GM23338 (cell line): ENCODE data around the gene ACAN. TPM values are rescaled to one million over a fixed set of nuclear protein-coding genes. Genes with fewer than 3 reads are reported as not detected.
A peak's percentile ranks its signal among the peaks of the same experiment; 100 is the strongest.

Experiments used
- ATAC-seq: fragments of 200-7000 bp; cut with Tn5 transposase; 3 replicates; pipeline ENCODE4 v1.9.1; 2020
- DNase-seq: peaks from one replicate; pipeline ENCODE4 v3.0.0-alpha.2; 2015; ENCODE audit warnings: low spot score
- H2AFZ ChIP-seq: fragments of 200-600 bp; sonication (generic); 2 replicates; pipeline ENCODE4 v1.8.0; 2016; ENCODE audit warnings: antibody characterized with exemption, mild to moderate bottlenecking, moderate library complexity
- H3F3A ChIP-seq: fragments of 200-600 bp; sonication (generic); replicated peaks from 2 replicates; pipeline ENCODE4 v1.8.0; 2017; ENCODE audit warnings: antibody characterized with exemption, mixed run types, low read depth
- H3K27ac ChIP-seq: fragments of 200-600 bp; sonication (generic); 2 replicates; pipeline ENCODE4 v1.6.1; 2016; ENCODE audit warnings: low read depth
- H3K27me3 ChIP-seq: fragments of 200-600 bp; sonication (generic); 2 replicates; pipeline ENCODE4 v1.8.0; 2016; ENCODE audit warnings: mild to moderate bottlenecking, mixed run types, moderate library complexity; ENCODE audit not compliant: insufficient read depth
- H3K36me3 ChIP-seq: fragments of 200-600 bp; sonication (generic); 2 replicates; pipeline ENCODE4 v1.8.0; 2016; ENCODE audit warnings: mild to moderate bottlenecking; ENCODE audit not compliant: insufficient read depth
- H3K4me1 ChIP-seq: fragments of 200-600 bp; sonication (generic); 2 replicates; pipeline ENCODE4 v1.8.0; 2016; ENCODE audit warnings: mild to moderate bottlenecking, moderate library complexity; ENCODE audit not compliant: insufficient read depth
- H3K4me2 ChIP-seq: fragments of 200-600 bp; sonication (generic); 2 replicates; pipeline ENCODE4 v1.7.1; 2017; ENCODE audit warnings: mixed run types
- H3K4me3 ChIP-seq: fragments of 200-600 bp; sonication (generic); 2 replicates; pipeline ENCODE4 v1.6.1; 2016; ENCODE audit warnings: mixed run types
- H3K79me2 ChIP-seq: fragments of 200-600 bp; sonication (generic); replicated peaks from 2 replicates; pipeline ENCODE4 v1.8.0; 2017; ENCODE audit warnings: mild to moderate bottlenecking; ENCODE audit not compliant: insufficient read depth
- H3K9me2 ChIP-seq: fragments of 200-600 bp; sonication (generic); 2 replicates; pipeline ENCODE4 v1.8.0; 2017; ENCODE audit not compliant: insufficient read depth
- H4K20me1 ChIP-seq: fragments of 200-600 bp; sonication (generic); replicated peaks from 2 replicates; pipeline ENCODE4 v1.8.0; 2017; ENCODE audit warnings: mild to moderate bottlenecking; ENCODE audit not compliant: insufficient read depth
- H3K27ac Mint-ChIP-seq: 2 replicates; pipeline ENCODE4 v1.8.0; 2020; ENCODE audit warnings: inconsistent platforms, mild to moderate bottlenecking, moderate library complexity, mixed read lengths
- H3K27me3 Mint-ChIP-seq: 3 replicates; pipeline ENCODE4 v1.8.0; 2022; ENCODE audit warnings: low read depth, mild to moderate bottlenecking, moderate library complexity, mixed read lengths, inconsistent platforms; ENCODE audit not compliant: insufficient read depth, poor library complexity
- H3K36me3 Mint-ChIP-seq: 3 replicates; pipeline ENCODE4 v1.8.0; 2021; ENCODE audit warnings: low read depth, mild to moderate bottlenecking, inconsistent platforms, moderate library complexity, mixed read lengths
- H3K4me1 Mint-ChIP-seq: 3 replicates; pipeline ENCODE4 v1.8.0; 2020; ENCODE audit warnings: mild to moderate bottlenecking, inconsistent platforms, mixed read lengths
- H3K4me3 Mint-ChIP-seq: 3 replicates; pipeline ENCODE4 v1.8.0; 2021; ENCODE audit warnings: moderate library complexity, mild to moderate bottlenecking, inconsistent platforms, mixed read lengths
- H3K9me3 Mint-ChIP-seq: 3 replicates; pipeline ENCODE4 v1.8.0; 2020; ENCODE audit warnings: moderate library complexity, mild to moderate bottlenecking, inconsistent platforms, mixed read lengths
- EZH2phosphoT487 ChIP-seq: fragments of 200-600 bp; sonication (generic); IDR thresholded peaks from one replicate; pipeline ENCODE4 v1.8.1; 2018; ENCODE audit warnings: antibody characterized with exemption; ENCODE audit not compliant: unreplicated experiment
- POLR2AphosphoS5 ChIP-seq: IDR thresholded peaks from 2 replicates; pipeline ENCODE4 v1.6.1; 2016; ENCODE audit warnings: antibody characterized with exemption, low read depth
- polyA plus RNA-seq: library from polyadenylated mRNA; unstranded; fragments of >200 nt; fragmentation: Nextera tagmentation; extraction: Ambion mirVana; gene quantifications from 2 replicates; pipeline ENCODE4 v1.2.1, GENCODE V29; 2016
- total RNA-seq: library from RNA; depleted of rRNA; stranded (reverse); fragments of >200 nt; shearing (Covaris generic); gene quantifications from 2 replicates; pipeline ENCODE4 v1.2.3, GENCODE V29; 2014
- TF ChIP-seq, protein P1 (sequence below): fragments of 250-450 bp; sonication (Bioruptor Pico); IDR thresholded peaks from 2 replicates; pipeline ENCODE4 v1.5.0; 2020; ENCODE audit warnings: mild to moderate bottlenecking, moderate library complexity

ACAN gene
- total and polyA plus RNA-seq, 2 experiments from 2014 or later: 2.5 to 4.9 TPM

DNA sequence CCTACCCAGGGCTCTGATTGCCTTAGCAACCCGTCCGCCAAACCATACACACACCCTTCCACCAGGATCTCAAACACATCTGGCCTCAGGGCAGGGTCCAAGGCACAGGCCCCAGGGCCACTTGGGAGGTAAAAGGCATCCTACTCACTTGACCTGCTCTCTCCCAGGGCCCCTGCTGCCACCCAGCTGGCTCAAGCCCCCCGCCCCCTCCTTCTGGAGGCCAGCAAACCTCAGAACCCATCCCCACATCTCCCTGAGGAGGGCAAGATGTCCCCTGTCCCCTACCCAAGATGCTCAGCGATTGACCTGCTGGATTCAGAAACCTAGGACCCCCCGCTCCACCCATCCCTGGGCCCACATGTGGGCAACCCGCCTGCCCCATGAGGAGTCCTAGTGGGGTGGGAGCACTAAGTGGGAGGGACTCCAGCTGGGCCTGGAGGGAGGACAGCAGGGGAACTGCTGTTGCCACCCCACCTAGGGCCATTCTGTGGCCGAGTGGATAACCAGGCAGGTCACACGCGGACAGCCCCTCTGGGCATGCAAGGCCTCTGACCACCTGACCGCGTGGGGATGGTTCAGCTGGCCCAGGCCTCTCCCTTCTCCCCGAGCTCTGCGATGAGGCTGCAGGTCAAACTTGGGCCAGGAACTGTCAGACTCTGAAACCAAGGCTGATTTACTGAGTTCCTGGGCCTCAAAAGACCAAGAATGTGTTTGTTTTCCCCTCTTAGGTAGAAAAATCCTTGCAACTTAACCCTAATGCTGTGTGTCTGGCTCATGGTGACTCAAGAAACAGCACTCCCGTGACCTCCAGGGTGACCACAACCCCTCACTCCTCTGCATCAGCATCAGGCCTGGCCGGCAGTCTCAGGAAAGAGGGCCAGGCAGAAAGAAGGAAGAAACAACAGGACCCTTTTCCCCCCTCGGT, 105.7 kb downstream of the ACAN start (continued):
- TF ChIP-seq, protein P1, sequence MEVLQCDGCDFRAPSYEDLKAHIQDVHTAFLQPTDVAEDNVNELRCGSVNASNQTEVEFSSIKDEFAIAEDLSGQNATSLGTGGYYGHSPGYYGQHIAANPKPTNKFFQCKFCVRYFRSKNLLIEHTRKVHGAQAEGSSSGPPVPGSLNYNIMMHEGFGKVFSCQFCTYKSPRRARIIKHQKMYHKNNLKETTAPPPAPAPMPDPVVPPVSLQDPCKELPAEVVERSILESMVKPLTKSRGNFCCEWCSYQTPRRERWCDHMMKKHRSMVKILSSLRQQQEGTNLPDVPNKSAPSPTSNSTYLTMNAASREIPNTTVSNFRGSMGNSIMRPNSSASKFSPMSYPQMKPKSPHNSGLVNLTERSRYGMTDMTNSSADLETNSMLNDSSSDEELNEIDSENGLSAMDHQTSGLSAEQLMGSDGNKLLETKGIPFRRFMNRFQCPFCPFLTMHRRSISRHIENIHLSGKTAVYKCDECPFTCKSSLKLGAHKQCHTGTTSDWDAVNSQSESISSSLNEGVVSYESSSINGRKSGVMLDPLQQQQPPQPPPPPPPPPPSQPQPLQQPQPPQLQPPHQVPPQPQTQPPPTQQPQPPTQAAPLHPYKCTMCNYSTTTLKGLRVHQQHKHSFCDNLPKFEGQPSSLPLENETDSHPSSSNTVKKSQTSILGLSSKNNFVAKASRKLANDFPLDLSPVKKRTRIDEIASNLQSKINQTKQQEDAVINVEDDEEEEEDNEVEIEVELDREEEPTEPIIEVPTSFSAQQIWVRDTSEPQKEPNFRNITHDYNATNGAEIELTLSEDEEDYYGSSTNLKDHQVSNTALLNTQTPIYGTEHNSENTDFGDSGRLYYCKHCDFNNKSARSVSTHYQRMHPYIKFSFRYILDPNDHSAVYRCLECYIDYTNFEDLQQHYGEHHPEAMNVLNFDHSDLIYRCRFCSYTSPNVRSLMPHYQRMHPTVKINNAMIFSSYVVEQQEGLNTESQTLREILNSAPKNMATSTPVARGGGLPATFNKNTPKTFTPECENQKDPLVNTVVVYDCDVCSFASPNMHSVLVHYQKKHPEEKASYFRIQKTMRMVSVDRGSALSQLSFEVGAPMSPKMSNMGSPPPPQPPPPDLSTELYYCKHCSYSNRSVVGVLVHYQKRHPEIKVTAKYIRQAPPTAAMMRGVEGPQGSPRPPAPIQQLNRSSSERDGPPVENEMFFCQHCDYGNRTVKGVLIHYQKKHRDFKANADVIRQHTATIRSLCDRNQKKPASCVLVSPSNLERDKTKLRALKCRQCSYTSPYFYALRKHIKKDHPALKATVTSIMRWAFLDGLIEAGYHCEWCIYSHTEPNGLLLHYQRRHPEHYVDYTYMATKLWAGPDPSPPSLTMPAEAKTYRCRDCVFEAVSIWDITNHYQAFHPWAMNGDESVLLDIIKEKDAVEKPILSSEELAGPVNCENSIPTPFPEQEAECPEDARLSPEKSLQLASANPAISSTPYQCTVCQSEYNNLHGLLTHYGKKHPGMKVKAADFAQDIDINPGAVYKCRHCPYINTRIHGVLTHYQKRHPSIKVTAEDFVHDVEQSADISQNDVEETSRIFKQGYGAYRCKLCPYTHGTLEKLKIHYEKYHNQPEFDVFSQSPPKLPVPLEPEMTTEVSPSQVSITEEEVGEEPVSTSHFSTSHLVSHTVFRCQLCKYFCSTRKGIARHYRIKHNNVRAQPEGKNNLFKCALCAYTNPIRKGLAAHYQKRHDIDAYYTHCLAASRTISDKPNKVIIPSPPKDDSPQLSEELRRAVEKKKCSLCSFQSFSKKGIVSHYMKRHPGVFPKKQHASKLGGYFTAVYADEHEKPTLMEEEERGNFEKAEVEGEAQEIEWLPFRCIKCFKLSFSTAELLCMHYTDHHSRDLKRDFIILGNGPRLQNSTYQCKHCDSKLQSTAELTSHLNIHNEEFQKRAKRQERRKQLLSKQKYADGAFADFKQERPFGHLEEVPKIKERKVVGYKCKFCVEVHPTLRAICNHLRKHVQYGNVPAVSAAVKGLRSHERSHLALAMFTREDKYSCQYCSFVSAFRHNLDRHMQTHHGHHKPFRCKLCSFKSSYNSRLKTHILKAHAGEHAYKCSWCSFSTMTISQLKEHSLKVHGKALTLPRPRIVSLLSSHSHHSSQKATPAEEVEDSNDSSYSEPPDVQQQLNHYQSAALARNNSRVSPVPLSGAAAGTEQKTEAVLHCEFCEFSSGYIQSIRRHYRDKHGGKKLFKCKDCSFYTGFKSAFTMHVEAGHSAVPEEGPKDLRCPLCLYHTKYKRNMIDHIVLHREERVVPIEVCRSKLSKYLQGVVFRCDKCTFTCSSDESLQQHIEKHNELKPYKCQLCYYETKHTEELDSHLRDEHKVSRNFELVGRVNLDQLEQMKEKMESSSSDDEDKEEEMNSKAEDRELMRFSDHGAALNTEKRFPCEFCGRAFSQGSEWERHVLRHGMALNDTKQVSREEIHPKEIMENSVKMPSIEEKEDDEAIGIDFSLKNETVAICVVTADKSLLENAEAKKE (CRISPR knock-in tag): no peak

DNA sequence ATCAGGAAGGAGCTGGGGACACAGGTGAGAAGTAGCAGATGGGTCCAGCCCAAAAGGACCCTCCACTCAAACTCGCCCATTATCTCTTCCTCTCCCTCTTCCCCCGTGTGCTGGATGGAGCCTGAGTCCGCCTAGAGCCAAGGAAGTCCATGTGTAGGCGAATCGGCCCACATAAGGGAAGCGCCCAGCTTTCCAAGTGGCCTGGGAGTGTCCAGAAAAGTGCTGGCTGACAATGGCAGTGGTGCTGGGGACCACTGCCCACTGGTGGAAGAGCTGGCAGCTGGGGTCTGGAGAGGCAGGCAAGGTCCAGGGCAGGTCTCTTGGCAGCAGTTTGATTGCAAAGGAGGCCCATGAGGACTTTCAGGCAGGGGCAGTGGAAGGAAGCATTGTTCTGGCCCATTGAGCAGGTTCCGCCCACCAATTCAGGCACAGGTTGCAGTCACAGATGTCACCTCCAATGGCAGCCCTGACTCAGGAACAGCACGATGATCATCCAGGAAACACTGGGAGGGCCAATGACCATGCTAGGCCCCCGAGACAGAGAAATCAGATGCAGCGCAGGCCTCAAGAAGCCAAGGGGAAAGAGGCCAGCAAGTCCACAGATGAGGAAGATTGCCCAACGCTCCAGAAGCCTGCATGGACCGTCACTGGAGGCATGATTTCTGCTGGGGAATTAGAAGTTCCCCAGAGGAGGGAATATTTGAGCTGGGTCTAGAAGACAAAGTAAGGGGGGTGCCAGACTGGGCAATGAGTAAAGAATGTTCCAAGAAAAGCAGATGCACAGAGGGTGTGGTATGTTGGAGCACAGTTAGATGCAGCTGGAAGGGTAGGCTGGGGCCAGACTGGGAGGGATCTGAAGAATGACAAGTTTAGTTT, 107.0 kb downstream of the ACAN start:
- H3K36me3 ChIP-seq: peaks cover 44% of the 10 kb centered on the region
- DNase-seq (no peak), ATAC-seq (no peak)
- H3K79me2 ChIP-seq: peaks cover 49% of the 10 kb centered on the region
- TF ChIP-seq EZH2phosphoT487: no peak
- 0 out of 2 replicates have a peak, but pooled peaks have one; percentile 15 for TF ChIP-seq POLR2AphosphoS5
- Mint-ChIP-seq H3K9me3 (no peaks in the 10 kb centered on the region), H3K4me3 (peak overlapping the region; percentile 91), H3K27me3 (peaks cover 14% of the 10 kb centered on the region), H3K4me1 (peaks cover 64% of the 10 kb centered on the region), H3K27ac (peak overlapping the region; percentile 90), H3K36me3 (peaks cover 74% of the 10 kb centered on the region)
- H3K4me3 ChIP-seq: peak overlapping the region; percentile 99
- no peaks in the 10 kb centered on the region for H3K27me3 ChIP-seq
- peak overlapping the region; percentile 99 for H3K4me2 ChIP-seq
- peaks cover 34% of the 10 kb centered on the region for H3K4me1 ChIP-seq
- peaks cover 22% of the 10 kb centered on the region for H3F3A ChIP-seq
- no peaks in the 10 kb centered on the region for H3K9me2 ChIP-seq
- peaks cover 37% of the 10 kb centered on the region for H4K20me1 ChIP-seq
- H2AFZ ChIP-seq: no peak overlapping the region
- peak overlapping the region; percentile 66 for H3K27ac ChIP-seq
